Panc1 (cell line): ENCODE measurements around the gene NOMO2. TPM values are rescaled to one million over a fixed set of nuclear protein-coding genes. Genes with fewer than 3 reads are reported as not detected.
A peak's percentile ranks its signal among the peaks of the same experiment; 100 is the strongest.
"Not testable (repeated sequence)": the region's sequence is repeated elsewhere in the genome, so short reads cannot be mapped to it uniquely, and the experiment has no call there.

Source experiments
- ATAC-seq: fragments of 200-7000 bp; cut with Tn5 transposase; 2 replicates; pipeline ENCODE4 v1.9.1; 2020; ENCODE audit warnings: mild to moderate bottlenecking, moderate library complexity
- BruUV-seq: library from RNA; stranded (reverse); fragments of 400-500 nt; replicated peaks from 2 replicates; lab custom pipeline; 2021; lab: Mats Ljungman, UMichigan
- CTCF ChIA-PET: fragments of 300-600 bp; sonication (Branson Sonifier 250); formaldehyde crosslinking; loops from one replicate; lab custom pipeline; 2022; ENCODE audit warnings: antibody characterized with exemption; lab: Charles Lee
- POLR2A ChIA-PET: fragments of 300-600 bp; sonication (Branson Sonifier 250); formaldehyde crosslinking; loops from one replicate; lab custom pipeline; 2022; ENCODE audit warnings: antibody characterized with exemption; lab: Charles Lee
- DNase-seq: peaks from one replicate; pipeline ENCODE4 v3.0.0-alpha.2; 2010; ENCODE audit warnings: low read depth, low spot score
- H3K27ac ChIP-seq: 2 replicates; pipeline ENCODE4 v1.5.1; 2011; ENCODE audit warnings: mild to moderate bottlenecking, low read length, inconsistent platforms
- H3K27me3 ChIP-seq: fragments of 200-500 bp; sonication (Bioruptor generic); 2 replicates; pipeline ENCODE4 v1.6.0; 2014; ENCODE audit warnings: low read length, inconsistent platforms; ENCODE audit not compliant: control insufficient read depth, insufficient read depth
- H3K36me3 ChIP-seq: fragments of 200-500 bp; sonication (Bioruptor generic); 2 replicates; pipeline ENCODE4 v1.5.1; 2014; ENCODE audit warnings: inconsistent platforms, mild to moderate bottlenecking, low read length, moderate library complexity; ENCODE audit not compliant: control insufficient read depth, insufficient read depth
- H3K4me1 ChIP-seq: 2 replicates; pipeline ENCODE4 v1.5.1; 2011; ENCODE audit warnings: inconsistent platforms, mild to moderate bottlenecking, low read length, moderate library complexity; ENCODE audit not compliant: control insufficient read depth, insufficient read depth
- H3K4me3 ChIP-seq, 2 experiments: 2 replicates each; pipeline ENCODE4 v1.5.1; 2011 to 2012; ENCODE audit warnings: low read depth in 2 of 2, low read length in 2 of 2, mild to moderate bottlenecking in 2 of 2, inconsistent platforms in 1 of 2, moderate library complexity in 1 of 2
- H3K9me3 ChIP-seq: fragments of 200-500 bp; sonication (Bioruptor generic); 2 replicates; pipeline ENCODE4 v1.5.1; 2014; ENCODE audit warnings: low read depth, mild to moderate bottlenecking, inconsistent platforms, low read length, moderate library complexity; ENCODE audit not compliant: control insufficient read depth, insufficient read depth
- in situ Hi-C: cut with HindIII; loops from 2 replicates; pipeline ENCODE4 v1.10.0; 2016; ENCODE audit warnings: low sequenced_read_pairs, low pct_unique_long_range_greater_than_20kb
- intact Hi-C: fragments of 100-400 bp; cut with micrococcal nuclease; formaldehyde crosslinking; loops from one replicate; pipeline ENCODE4 v1.10.0; 2022; ENCODE audit not compliant: unreplicated experiment
- microRNA-seq: library from miRNA; unstranded; fragments of <30 nt; microRNA quantifications from one replicate; pipeline ENCODE4 v1.1.0, GENCODE V29; 2020; ENCODE audit not compliant: unreplicated experiment
- total RNA-seq: library from RNA; stranded (reverse); gene quantifications from one replicate; pipeline ENCODE4 v1.2.1, GENCODE V29; 2021; ENCODE audit not compliant: unreplicated experiment

NOMO2 gene
- total RNA-seq, 1 experiment from 2014 or later = 293 TPM

- H3K4me3 ChIP-seq, H3K4me1 ChIP-seq, POLR2A ChIA-PET, ATAC-seq, H3K9me3 ChIP-seq, H3K27me3 ChIP-seq, CTCF ChIA-PET, DNase-seq, in situ Hi-C loops, intact Hi-C loops, BruUV-seq, H3K27ac ChIP-seq, H3K36me3 ChIP-seq: not testable (repeated sequence)
These were observed 176.6 kb downstream of the NOMO2 start for GRCh38 chr16:18385285-18385684.

GRCh38 chr16:18384869-18385268, 177.0 kb downstream of the NOMO2 start:
- in situ Hi-C loops, H3K36me3 ChIP-seq, intact Hi-C loops, H3K4me3 ChIP-seq, ATAC-seq, CTCF ChIA-PET, DNase-seq, BruUV-seq, H3K4me1 ChIP-seq, H3K27ac ChIP-seq, H3K27me3 ChIP-seq, POLR2A ChIA-PET, H3K9me3 ChIP-seq: not testable (repeated sequence)

DNA sequence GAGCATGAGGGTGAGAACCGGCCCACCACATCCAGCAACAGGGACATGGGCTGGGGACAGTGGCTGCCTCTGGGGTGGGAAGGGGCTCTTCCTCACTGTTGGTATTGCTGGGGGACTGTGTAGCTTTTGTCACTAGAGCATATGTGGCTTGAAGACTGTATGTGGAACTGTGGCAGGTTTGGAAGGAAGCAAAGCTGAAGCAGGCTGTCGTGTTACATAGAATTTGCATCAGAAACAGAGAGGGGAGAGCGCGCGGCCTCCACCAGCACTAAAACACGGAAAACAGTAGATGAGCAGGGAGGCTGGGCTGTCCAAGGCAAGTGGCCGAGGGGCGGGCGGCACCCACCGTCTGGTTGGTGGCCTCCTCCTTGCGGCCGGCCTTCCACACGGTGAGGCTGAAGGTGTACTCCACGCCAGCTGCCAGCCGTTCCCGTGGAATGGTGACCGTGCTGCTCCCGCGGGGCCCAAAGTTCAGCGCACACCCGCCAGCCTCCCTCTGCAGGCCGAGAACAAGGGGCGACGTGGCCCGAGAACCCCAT, 177.7 kb downstream of the NOMO2 start:
- H3K4me3 ChIP-seq, H3K36me3 ChIP-seq, intact Hi-C loops, H3K27ac ChIP-seq, DNase-seq, CTCF ChIA-PET, POLR2A ChIA-PET, H3K27me3 ChIP-seq, H3K4me1 ChIP-seq, BruUV-seq, H3K9me3 ChIP-seq, in situ Hi-C loops: not testable (repeated sequence)
- ATAC-seq = peak; percentile 74

- ATAC-seq, BruUV-seq, intact Hi-C loops, POLR2A ChIA-PET, in situ Hi-C loops, H3K36me3 ChIP-seq, H3K4me1 ChIP-seq, DNase-seq, H3K4me3 ChIP-seq, CTCF ChIA-PET, H3K27me3 ChIP-seq, H3K9me3 ChIP-seq, H3K27ac ChIP-seq: not testable (repeated sequence)
These were observed 179.2 kb downstream of the NOMO2 start for GRCh38 chr16:18382696-18383095.

Small RNA genes lying within 50 kb of the gene (microRNA-seq; reads per million reads assigned to microRNA genes)
- not detected for gene MIR3179-3
- gene MIR3179-4 = not detected
- not detected for gene MIR3180-3
- not detected for gene MIR3670-3
- not detected for gene MIR3670-4
- gene MIR6770-3 = not detected

Other genes starting within 250 kb of the NOMO2 start
- 0.18 TPM for gene NPIPA8, start 225.4 kb downstream of the NOMO2 start, total RNA-seq
- 1,366 TPM for gene RPS15A, start 228.2 kb upstream of the NOMO2 start, total RNA-seq
- gene ARL6IP1, start 239.5 kb upstream of the NOMO2 start, total RNA-seq = 343 TPM